Brain microvascular endothelial cell (primary cell): ENCODE measurements around the gene EZR.

Experiments used
- DNase-seq: peaks from one replicate; pipeline ENCODE4 v3.0.0-alpha.2; 2020
- H3K27ac ChIP-seq: fragments of 250-450 bp; sonication (Bioruptor Pico); 2 replicates; pipeline ENCODE4 v1.5.1; 2020; ENCODE audit warnings: mild to moderate bottlenecking, moderate library complexity
- H3K27me3 ChIP-seq: fragments of 250-450 bp; sonication (Bioruptor Pico); replicated peaks from 2 replicates; pipeline ENCODE4 v1.5.1; 2020; ENCODE audit warnings: mild to moderate bottlenecking
- H3K36me3 ChIP-seq: fragments of 250-450 bp; sonication (Bioruptor Pico); replicated peaks from 2 replicates; pipeline ENCODE4 v1.5.1; 2020; ENCODE audit warnings: mild to moderate bottlenecking
- H3K4me3 ChIP-seq: 2 replicates; pipeline ENCODE4 v1.5.1; 2011; ENCODE audit warnings: low read depth, mild to moderate bottlenecking, control low read depth, low read length, moderate library complexity
- in situ Hi-C: cut with HindIII; loops from 2 replicates; pipeline ENCODE4 v1.10.0; 2017; ENCODE audit warnings: low sequenced_read_pairs, low pct_ligation_motif_present
- TF ChIP-seq, protein P1 (sequence below): IDR thresholded peaks from 2 replicates; pipeline ENCODE4 v1.5.1; 2011; ENCODE audit warnings: low read depth, mild to moderate bottlenecking, moderate library complexity, low read length, control low read depth, inconsistent platforms; ENCODE audit errors: missing control alignments

The EZR gene

DNA sequence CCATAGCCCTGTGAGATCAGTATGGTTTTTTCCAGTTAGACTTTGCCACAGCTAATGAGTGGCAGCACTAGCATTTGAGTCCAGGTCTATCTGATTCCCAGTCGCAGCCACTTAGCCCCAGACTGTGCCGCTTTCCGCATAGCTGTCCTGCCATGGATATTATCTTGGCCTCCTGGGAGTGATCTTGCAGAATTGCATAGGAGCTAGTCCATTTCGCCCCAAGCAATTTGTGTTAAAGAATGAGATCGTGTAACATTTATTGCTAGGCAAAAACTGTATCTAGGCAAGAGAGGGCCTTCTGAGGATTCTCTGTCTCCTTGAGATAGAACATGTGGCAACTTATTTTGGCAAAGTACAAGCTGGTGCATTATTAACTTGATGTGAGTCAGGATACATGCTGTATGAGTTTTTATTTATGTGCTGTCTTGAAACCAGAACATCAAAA lies 74.2 kb downstream of the EZR start:
- no peak for DNase-seq
- no peaks in the 10 kb centered on the region for H3K27me3 ChIP-seq
- TF ChIP-seq, protein P1, sequence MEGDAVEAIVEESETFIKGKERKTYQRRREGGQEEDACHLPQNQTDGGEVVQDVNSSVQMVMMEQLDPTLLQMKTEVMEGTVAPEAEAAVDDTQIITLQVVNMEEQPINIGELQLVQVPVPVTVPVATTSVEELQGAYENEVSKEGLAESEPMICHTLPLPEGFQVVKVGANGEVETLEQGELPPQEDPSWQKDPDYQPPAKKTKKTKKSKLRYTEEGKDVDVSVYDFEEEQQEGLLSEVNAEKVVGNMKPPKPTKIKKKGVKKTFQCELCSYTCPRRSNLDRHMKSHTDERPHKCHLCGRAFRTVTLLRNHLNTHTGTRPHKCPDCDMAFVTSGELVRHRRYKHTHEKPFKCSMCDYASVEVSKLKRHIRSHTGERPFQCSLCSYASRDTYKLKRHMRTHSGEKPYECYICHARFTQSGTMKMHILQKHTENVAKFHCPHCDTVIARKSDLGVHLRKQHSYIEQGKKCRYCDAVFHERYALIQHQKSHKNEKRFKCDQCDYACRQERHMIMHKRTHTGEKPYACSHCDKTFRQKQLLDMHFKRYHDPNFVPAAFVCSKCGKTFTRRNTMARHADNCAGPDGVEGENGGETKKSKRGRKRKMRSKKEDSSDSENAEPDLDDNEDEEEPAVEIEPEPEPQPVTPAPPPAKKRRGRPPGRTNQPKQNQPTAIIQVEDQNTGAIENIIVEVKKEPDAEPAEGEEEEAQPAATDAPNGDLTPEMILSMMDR, result no peak
- no peak overlapping the region for H3K4me3 ChIP-seq
- H3K27ac ChIP-seq, result no peak overlapping the region
- in situ Hi-C loops, result no loop called here
- no peaks in the 10 kb centered on the region for H3K36me3 ChIP-seq

DNA sequence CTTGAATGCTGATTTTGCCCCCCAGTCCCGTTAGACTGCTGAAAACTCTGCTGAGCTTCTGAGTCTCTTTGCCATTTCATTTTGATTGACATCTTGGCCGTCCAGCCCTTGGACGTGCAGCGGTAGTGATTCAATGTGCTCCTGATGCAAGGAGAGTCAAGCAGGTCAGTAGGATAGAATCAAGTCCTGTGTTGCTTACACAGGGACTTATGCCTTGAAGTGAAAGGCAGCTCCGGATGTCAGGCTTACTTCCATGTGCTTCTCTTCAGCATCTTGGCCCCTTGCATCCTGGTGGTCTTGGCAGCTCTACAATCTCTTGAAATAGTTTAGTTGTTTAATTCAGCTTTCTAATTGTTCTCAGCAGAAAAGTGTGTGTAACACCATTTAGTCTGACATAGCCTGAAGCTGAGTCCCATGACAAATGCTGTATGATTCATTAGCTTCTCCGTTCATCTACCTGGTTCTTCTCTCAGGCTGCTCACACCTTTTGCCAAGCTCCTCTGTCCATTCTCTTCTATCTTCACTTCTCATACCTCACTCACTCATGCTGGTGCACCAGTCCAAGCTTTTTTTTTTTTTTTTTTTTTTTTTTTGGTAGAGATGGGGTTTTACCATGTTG lies 76.0 kb downstream of the EZR start:
- in situ Hi-C loops, result no loop called here
- H3K4me3 ChIP-seq, result no peak overlapping the region
- no peaks in the 10 kb centered on the region for H3K36me3 ChIP-seq
- no peaks in the 10 kb centered on the region for H3K27me3 ChIP-seq
- no peak overlapping the region for H3K27ac ChIP-seq
- no peak for DNase-seq
- TF ChIP-seq, protein P1, result no peak

GRCh38 chr6:158739673-158740072 lies 79.5 kb downstream of the EZR start:
- in situ Hi-C loops, result no loop called here
- Histone ChIP-seq H3K4me3 (no peak overlapping the region), H3K27ac (no peak overlapping the region), H3K27me3 (no peaks in the 10 kb centered on the region), H3K36me3 (no peaks in the 10 kb centered on the region)
- DNase-seq, result no peak
- TF ChIP-seq, protein P1, result no peak

GRCh38 chr6:158737710-158738615 lies 81.2 kb downstream of the EZR start:
- TF ChIP-seq, protein P1, result no peak
- no peak overlapping the region for H3K27ac ChIP-seq
- H3K36me3 ChIP-seq, result no peaks in the 10 kb centered on the region
- no peak overlapping the region for H3K4me3 ChIP-seq
- peak; percentile 48 for DNase-seq
- in situ Hi-C loops, result no loop called here
- no peaks in the 10 kb centered on the region for H3K27me3 ChIP-seq

DNA sequence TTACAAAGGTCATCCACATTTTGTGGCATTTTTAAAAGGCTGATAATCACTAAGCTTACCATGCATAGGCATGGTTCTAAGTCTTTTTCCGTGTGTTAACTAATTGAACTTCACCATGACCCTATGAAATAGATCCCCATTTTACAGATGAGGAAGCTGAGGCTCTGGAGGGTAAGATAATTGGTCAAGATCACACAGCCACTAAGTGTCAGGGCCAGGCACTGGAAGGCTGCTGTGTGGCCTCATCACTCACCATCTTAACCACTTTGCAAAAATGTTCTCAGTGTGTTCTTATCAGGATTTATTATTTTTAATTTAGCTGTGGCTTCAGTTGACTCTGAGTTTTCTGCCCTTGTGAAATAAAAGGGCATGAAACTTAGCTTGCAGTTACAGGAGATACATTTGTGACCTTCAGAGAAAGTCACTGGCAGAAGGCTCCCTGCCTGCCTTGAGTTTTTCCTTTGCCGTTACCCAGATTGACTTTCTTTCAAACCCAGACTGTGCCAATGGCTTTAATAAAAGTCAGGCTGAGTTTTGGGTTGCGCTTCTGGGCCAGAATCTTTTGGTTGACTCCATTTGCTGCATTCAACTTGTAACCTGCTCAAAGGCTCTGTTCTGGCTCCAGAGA lies 82.0 kb downstream of the EZR start:
- H3K4me3 ChIP-seq, result no peak overlapping the region
- H3K36me3 ChIP-seq, result no peaks in the 10 kb centered on the region

More for the DNA sequence above, 82.0 kb downstream of the EZR start:
- in situ Hi-C loops, result no loop called here
- H3K27ac ChIP-seq, result no peak overlapping the region
- TF ChIP-seq, protein P1, result no peak
- H3K27me3 ChIP-seq, result no peaks in the 10 kb centered on the region
- DNase-seq, result no peak
